GM21367 (cell line): Measurements from ENCODE around the gene SLC6A1.

Experiments used
- ATAC-seq: cut with Tn5 transposase; IDR thresholded peaks from one replicate; pipeline ENCODE4 v1.9.1; 2021; ENCODE audit not compliant: unreplicated experiment

The SLC6A1 gene

DNA sequence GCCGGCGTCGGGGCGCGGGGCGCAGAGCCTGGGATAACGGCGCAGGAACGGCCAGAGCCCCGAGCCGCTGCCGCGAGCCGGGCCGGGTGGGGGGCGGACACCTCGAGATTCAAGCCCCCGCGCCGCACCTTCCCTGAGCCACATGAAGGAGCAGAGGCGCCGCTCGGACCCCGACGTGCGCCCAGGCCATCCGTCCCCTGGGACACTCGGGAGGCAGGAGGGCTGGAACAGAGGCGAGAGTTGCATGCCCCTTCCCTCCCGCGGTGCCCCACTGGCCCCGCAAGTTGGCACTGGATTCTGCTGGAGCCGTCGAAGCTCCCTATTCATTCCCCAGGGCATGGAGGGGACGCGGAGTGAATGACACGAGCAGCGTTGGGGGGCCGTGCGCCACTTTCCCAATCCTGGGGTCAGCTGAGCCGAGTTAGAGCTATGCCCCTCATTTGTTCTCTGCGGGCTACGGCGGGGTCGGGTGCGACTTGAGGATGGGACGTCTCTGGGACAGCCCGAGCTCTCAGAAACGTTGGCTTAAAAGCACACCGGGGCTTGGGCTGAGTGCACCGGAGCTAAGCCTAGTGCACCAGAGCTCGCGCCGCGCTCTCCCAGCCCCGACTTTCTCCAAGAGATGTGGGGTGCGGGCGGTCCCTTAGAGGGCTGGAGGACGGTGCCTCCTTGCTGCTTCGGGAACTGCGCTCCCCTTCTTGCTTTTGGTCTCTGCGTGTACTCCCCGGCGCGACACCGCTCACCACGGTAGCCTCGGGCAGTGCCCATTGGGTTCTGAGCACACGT lies 588 bp downstream of the SLC6A1 start:
- ATAC-seq, result no peak

DNA sequence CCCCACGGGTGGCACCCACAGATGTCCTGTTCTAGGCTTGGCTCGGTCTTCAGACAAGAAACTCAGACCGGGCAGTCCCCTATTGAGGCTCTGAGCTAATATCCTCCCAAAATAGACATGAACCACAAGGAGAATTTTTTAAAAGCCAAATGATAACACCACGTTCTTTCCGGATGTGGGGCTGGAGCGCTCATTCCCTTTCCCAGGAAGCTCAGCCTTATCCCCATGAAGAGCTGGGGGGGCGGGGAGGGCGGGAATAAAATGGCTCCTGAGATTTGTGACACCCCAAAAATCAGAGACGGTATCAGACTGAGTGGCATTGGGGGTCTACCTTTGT lies 1.1 kb downstream of the SLC6A1 start:
- ATAC-seq, result no peak

DNA sequence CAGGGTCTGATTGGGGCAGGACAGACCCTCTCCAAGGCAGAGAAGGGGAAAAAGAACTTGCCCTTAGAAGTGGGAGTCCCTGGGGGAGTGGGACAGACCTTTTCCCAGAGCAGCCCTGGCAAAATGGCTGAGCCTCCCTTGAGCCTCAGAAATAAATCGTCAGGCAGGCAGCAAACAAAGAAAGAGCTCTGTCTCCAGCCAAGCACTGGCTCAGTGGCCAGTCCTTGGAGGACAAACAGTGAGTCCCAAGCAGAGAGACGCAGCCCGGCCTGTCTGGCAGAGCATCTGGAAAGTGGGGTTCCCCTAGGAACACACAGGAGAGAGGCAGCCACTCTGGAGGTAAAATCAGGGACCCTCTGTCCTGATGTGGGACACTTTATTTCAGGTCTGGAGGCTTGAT lies 1.8 kb downstream of the SLC6A1 start:
- ATAC-seq, result no peak

DNA sequence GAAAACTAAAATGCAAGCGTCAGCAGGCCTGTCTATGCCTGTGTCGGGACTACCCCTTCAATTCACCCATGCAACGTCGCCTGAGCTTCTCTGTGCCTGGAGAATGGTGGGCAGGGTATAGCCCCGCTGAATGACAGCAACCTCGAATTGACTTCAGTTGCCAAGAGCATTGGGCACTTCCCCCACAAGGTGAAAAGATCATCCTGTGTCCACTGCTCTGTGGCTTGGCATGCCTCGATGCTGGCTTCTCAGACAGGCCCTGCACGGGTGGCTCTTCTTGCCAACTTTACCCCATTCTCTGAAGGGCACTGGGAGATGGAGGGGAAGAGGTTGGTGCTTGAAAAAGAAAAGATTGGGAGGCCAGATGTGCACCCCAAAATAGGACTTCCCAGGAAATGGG lies 3.3 kb downstream of the SLC6A1 start:
- ATAC-seq, result no peak

DNA sequence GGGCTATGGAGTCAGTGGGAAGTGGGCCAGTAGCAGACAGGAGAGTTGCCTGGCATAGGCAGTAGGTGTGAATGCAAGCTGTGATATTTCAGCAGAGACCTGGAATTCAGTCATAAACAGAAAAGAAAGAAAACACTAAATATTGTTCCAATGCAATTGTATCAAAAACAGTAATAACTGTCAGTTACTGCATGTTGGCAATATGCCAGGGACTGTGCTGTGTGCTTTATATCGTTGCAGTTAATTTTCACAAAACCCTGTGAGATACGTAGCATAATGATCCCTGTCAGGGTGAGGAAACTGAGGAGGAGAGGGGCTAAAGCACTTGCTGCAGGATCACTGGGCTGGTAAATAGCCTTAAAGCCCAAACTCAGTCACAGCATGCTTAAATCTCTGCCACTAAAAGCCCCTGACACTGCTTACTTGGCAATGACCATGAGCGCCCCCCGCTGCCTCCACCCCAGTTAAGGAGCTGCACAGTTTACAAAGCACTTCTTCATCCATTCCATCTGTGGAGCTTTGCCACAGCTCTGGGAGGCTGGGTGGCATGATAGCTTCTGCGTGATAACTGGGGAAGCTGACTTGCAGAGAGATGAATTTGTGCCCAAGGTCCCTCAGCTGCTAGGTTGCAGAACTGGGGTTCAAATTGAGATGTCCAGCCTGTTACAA lies 3.9 kb downstream of the SLC6A1 start:
- no peak for ATAC-seq

DNA sequence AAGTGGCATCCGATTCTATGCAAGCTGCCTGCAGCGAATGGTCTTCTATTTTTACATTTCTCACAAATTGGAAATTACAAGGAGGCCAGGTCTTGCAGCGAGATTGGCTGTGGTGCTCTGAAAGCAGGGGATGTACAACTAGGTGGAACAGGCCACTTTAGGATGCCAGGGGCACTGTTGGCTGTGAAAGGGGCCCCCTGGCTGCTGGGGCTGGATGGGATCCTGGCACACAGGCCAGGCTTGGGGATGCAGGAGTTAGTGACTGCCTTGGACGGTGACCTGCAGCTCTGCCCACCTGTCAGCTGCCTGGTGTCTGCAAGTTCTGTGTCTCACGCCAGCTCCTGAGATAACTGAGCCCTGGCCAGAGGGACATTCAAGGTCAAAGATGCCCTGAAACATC lies 4.6 kb downstream of the SLC6A1 start:
- ATAC-seq, result no peak

DNA sequence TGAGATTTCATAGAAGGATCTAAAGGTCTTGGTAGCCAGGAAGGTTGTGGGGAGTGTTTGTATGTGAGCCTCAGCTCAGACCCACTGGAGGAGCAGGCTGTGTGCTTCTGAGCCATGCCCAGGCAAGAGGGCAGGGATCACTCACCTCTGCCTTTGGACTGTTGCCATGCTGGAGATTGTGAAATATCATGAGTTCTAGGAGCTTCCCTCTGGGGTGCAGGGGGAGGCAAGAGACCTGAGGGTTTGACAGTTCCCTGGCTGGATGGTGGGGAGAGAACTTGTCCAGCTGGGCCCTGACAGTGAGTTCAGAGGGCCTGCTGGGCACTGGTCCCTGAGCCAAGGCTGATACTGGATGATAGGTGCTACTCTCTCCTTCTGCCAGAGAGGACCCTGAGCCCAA lies 6.0 kb downstream of the SLC6A1 start:
- no peak for ATAC-seq

DNA sequence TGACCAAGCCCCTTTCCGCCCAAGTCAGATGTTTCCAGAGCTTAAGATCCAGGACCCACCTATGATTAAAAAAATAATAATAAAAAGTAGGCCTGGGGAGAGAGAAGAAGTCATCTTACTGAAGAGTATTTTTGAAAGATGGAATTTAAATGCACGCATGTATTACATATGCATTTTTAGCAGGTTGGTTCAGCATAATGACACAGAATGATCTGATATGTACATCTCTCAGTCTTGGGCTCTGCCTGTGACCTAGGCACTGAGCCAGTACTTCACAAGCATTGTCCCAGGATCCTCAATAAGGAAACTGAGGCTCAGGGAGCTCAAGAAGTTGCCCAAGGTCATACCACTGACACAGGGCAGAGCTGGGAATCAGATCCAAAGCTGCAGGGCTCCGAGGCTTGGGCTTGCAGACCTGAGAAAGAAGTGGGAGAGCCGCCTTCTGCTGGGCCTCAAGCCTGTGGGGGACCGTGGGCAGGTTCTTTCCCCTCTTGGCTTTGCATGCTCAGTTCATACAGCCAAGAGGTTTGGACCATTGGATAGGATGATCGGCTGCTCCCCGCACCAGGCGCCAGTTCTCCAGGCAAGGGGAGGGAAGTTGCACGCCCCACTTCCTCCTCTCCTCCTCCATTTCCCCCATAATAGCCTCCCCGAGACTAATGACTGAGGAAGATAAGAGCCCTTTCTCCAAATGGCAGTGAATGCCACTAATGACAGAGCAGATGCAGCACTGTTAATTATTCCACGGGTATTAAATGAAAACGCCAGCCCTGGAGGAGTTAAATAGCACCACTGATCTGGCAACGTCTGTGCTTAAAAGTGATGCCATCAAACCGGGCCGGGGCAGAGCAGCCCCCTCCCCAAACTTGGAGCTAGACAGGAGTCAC lies 6.9 kb downstream of the SLC6A1 start:
- ATAC-seq, result no peak

DNA sequence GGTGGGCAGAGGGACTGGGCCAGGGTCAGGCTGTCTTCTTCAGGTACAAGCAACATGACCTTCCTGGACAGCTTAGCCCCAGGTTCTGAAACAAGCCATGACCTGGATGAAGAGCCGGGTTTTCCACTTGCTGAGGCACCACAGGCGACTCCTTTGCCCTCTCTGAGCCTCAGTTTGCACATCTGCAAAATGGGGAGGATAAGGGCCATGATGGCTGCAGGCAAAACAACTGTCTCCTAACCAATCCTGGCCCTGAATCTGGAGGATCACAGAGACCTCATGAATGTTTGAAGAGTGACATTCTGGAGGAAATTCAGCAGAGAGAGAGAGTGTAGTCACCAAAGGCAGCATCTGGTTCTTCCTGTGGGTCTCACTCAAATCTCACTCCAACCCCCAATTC lies 8.0 kb downstream of the SLC6A1 start:
- ATAC-seq, result no peak

DNA sequence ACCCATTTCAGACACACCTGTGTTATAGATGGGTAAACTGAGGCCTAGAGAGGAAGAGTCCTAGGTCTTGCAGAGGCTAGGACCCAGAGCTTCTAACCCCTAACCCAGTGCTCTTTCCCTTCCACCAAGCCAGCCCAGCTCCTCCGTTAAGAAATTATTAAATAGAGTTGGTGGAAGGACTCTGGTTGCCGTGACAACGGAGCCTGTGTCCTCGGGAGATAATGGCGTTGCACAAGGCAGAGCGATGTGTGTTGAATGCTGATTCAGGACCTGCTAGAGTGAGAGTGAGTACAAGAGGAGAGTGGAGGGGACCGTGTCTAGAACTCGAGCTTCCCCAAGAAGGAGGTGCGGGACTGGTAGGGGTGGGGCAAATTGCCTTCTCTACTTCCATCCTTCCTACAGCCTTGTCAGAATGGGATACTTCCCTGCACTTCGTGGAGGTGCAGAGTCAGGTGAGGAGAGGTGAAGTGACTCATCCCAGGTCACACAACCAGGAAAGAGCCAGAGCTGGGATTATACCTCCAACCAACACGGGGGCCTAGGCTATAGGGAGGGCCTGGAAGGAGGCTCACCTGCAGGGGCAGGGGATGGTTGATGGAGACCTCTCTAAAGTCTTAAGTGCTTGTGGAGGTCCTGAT lies 8.6 kb downstream of the SLC6A1 start:
- no peak for ATAC-seq

DNA sequence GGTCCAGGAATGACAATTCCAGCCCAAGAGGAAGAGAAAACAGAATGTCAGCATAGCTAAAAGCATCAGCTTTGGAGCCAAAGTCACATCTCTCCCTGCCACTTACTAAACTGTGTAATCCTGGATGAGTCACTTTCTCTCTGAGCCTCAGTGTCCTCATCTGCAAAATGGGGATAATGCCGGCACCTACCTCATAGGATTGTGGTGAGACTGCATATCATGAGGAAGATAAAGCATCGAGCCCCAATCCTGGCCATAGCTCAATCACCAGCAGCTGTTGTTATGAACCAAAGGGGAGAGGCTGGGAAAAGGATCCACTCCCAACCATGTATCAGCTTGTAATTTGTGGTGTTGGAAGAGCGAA lies 9.1 kb downstream of the SLC6A1 start:
- ATAC-seq, result no peak

DNA sequence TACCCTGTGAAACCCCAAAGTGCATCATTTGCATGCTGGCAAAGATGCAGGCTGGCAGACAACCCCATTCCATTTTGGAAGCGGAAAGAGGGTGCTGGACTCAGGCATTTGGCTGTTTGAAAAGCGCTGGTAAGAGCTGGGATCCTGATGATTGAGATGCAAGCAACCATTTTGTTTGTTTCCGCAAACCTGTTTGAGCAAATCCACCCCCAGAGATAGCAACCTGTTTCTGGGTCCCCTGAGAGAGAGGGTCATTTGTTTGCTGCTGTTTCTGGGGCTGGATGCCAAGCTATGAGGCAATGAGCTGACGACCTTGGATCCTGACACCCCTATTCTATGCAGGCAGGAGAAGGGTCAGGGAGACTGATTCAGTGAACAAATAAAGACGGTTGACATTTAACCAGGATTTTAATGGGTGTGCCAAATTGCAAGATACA lies 9.8 kb downstream of the SLC6A1 start:
- ATAC-seq, result no peak

DNA sequence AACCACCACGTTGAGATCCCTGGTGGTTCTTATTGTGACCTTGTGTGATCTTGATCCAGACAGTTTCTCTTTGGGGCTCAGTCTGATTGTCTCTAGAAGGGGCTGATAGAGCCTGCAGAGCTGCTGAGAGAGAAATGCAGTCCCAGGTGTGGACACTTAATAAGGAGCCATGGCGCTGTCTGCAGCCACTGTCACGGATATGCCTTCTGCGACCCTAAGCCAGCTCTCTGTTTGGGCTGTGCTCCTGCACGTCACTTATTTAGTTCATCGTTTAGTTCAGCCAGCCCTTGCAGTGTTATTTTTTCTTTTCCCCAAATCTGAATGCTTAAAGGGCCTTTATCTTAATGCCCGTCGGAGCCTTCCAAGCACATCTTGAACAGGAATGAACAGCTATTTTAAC lies 12.0 kb downstream of the SLC6A1 start:
- ATAC-seq, result no peak

DNA sequence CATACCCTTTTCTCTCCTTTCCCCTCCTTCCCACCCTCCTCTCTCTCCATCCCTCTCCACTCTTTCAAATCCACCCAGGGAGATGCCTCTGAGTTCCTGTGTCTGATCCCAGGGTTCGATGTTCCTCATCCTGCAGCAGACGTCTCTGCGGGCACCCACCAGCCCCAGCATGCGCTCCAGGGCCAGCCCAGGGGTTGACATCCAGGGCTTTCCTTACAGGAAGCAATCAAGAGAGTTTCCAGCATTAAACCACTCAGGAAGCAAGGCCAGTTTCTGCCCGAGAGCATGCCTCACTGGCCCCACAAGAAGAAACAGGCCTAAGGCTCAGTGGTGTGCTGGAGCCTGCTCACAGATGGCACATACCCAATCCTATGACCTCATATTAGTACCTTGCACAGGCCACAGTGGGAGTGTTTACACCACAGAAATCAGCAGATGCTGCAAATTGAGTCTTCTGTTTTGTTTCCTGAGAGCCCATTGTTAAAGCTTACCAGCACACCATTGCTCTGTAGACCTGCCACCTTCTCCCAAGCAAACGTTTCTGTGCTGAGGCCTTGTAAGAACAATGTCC lies 13.2 kb downstream of the SLC6A1 start:
- no peak for ATAC-seq

DNA sequence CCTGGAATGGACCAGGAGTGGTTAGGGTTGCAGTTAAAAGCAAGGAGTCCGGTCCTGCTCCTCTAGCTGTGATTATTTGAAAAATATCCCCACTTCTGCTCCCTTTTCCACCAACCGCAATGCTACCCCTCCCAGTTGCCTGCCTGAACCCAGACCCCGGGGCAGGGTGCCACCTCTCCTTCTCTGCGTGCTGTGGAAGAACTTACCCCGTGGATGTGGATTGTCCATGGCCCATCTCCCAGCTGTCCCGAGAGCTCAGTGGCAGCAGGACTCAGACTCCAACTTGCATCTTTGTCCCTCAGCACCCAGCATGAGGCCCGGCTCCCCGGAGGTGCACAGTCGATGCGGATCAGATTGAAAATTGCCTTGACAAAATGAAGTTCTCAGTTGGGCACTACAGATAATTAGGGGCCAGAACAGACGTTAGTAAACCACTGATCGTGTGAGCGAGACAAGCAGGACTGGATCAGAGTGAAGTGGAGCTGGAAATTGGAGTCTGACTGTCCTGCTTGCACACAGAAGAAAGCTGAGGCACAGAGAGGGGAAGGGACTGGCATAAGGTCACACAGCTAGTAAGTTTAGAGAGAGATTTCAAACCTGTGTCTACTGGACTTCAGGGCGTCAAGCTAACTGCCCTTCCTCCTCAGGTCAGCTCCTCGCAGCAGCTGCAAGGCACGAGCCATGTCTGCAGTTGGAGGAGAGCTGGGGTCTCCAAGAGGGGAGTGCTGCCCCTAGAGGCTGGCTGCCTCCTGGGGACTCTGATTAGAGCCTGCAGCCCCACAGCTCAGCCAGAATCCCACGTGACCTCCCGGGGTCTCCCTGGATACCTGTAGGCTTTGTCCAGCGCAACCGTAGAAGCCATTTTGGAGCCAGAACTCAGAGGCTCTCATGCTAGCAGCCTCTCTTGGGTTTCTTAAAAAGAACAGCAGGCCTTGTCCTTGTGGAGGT lies 14.7 kb downstream of the SLC6A1 start:
- no peak for ATAC-seq

DNA sequence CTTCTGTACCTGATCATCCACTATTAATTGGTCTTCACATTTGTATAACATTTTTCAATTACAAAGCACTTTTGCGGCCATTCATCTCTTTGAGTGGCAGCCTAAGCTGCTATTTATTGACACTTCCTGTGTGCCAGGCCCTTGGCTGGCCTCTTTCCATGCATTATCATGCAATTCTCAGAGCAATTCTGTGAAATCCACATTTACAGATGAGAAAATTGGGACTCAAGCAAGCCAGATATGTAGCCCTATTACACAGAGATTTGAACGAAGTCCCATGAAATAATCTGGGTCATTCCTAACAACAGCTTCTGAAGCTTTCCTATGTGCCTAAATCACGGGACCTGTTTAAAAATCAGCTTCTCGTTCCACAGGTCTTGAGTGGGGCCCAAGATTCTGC lies 17.4 kb downstream of the SLC6A1 start:
- ATAC-seq, result no peak

DNA sequence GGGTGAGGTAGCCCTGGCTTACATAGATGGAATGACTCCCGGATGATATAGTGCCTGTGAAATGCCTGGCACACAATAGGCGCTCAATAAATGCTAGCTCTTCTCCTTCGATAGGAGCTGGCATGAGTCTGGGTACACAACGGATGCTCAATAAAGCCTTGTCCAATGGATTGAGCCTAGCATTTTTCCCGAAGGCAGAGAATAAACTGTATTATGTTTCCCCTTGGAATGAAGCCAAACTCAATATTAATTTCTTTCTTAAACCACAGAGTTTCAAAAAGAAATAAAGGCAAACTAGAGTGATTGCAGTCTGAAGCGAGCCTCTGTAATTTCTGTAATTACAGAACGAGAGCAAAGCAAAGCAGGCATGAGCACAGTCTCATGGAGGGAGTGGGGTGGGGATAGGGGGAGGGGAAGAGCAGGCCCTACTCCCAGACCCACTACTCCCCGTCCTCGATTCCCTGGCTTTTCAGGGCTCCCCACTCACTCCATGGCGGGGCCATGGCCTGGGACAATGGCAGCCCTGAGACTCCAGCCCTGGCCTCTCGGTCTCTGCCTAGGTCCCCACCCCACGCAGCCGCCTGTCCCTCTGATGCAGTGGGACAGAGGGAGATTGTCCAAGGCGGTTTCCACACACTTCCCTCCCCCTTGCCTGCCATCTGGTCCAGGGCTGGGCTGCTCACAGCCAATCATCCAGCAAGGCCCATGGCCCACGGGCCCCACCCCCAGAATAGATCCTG lies 18.0 kb downstream of the SLC6A1 start:
- ATAC-seq, result no peak

DNA sequence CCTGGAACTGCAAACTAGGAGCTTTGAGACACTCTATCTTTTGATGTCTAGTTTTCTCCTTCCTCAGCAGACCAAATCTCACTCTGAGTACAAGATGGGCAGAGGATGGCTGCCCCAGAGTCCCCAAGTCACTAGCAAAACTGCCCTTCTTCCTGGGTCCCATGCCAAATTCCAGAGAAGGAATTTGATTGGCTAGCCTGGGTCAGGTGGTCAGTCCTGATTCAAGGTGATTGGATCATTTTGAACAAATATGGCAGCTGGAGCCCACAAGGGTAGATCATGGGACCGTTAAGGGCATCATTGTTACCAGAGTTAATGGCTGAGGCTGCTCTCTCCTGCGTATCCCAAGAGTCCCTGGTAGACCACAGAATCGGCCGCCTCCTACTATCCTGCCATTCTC lies 21.7 kb downstream of the SLC6A1 start:
- ATAC-seq, result no peak

DNA sequence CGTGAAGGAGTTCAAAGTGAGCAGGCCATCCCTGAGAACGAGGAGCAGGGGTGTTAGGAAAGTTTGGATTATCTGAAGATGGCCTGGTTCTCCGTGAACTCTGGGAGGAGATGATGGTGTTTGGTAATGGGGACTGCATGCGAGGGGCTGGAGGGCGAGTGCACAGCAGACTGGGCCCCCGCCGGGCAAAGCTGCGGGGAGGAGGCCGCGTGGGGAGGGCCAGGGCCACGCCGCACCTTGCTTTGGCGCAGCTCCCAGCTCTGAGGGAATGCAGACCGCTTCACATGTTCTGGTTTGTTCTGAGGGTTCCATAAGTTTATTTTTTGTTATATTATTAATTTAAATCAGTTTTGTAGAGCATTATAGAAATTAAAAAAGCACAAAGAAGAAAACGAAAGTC lies 22.2 kb downstream of the SLC6A1 start:
- no peak for ATAC-seq
